Neural cell (in vitro differentiated cells): ENCODE measurements around the gene CXorf38. TPM values are rescaled to one million over a fixed set of nuclear protein-coding genes. Genes with fewer than 3 reads are reported as not detected.

Source experiments
- H2AFZ ChIP-seq: fragments of 200-600, 300-800 bp; sonication (generic), shearing (Covaris generic); 2 replicates; pipeline ENCODE4 v1.6.0; 2014; ENCODE audit warnings: low read depth, mild to moderate bottlenecking, antibody characterized with exemption, low read length, moderate library complexity
- H3F3A ChIP-seq: fragments of 200-600 bp; shearing (Covaris generic); 2 replicates; pipeline ENCODE4 v1.6.1; 2016; ENCODE audit warnings: mild to moderate bottlenecking, moderate library complexity, mixed read lengths, antibody characterized with exemption, low read length; ENCODE audit not compliant: insufficient read depth, poor library complexity, severe bottlenecking
- H3K27ac ChIP-seq: fragments of 200-600, 300-800 bp; sonication (generic), shearing (Covaris generic); 2 replicates; pipeline ENCODE4 v1.5.1; 2014; ENCODE audit warnings: mild to moderate bottlenecking, low read length, moderate library complexity
- H3K27me3 ChIP-seq: fragments of 300-800, 200-600 bp; sonication (generic), shearing (Covaris generic); 2 replicates; pipeline ENCODE4 v1.6.0; 2014; ENCODE audit warnings: mild to moderate bottlenecking, low read depth, low read length, moderate library complexity; ENCODE audit not compliant: insufficient read depth
- H3K36me3 ChIP-seq: fragments of 300-800, 200-600 bp; sonication (generic), shearing (Covaris generic); 2 replicates; pipeline ENCODE4 v1.5.1; 2014; ENCODE audit warnings: mild to moderate bottlenecking, antibody characterized with exemption, low read length, moderate library complexity; ENCODE audit not compliant: insufficient read depth
- H3K4me2 ChIP-seq: fragments of 300-800, 200-600 bp; sonication (generic), shearing (Covaris generic); 2 replicates; pipeline ENCODE4 v1.6.0; 2014; ENCODE audit warnings: mild to moderate bottlenecking, low read length
- H3K4me3 ChIP-seq: fragments of 300-800, 200-600 bp; sonication (generic), shearing (Covaris generic); 2 replicates; pipeline ENCODE4 v1.5.1; 2014; ENCODE audit warnings: mild to moderate bottlenecking, low read length, moderate library complexity
- H3K79me2 ChIP-seq: fragments of 200-600 bp; shearing (Covaris generic); replicated peaks from 2 replicates; pipeline ENCODE4 v1.6.0; 2014; ENCODE audit warnings: mild to moderate bottlenecking, low read length, moderate library complexity; ENCODE audit not compliant: insufficient read depth
- H3K9ac ChIP-seq: fragments of 300-800, 200-600 bp; sonication (generic), shearing (Covaris generic); 2 replicates; pipeline ENCODE4 v1.6.1; 2016; ENCODE audit warnings: mild to moderate bottlenecking, low read length, mixed read lengths
- H3K9me2 ChIP-seq: fragments of 200-600 bp; shearing (Covaris generic); 2 replicates; pipeline ENCODE4 v1.6.1; 2016; ENCODE audit warnings: mild to moderate bottlenecking, low read length, mixed read lengths; ENCODE audit not compliant: insufficient read depth
- H3K9me3 ChIP-seq: fragments of 200-600, 300-800 bp; sonication (generic), shearing (Covaris generic); 2 replicates; pipeline ENCODE4 v1.6.1; 2016; ENCODE audit warnings: mild to moderate bottlenecking, mixed run types, low read length, moderate library complexity, mixed read lengths
- H4K20me1 ChIP-seq: fragments of 200-600 bp; shearing (Covaris generic); 2 replicates; pipeline ENCODE4 v1.6.1; 2016; ENCODE audit warnings: mild to moderate bottlenecking, mixed run types; ENCODE audit not compliant: insufficient read depth
- EP300 ChIP-seq: fragments of 450-650 bp; conservative IDR thresholded peaks from 2 replicates; pipeline ENCODE4 v1.6.1; 2014; ENCODE audit warnings: antibody characterized with exemption, mild to moderate bottlenecking, moderate library complexity; ENCODE audit not compliant: poor library complexity, severe bottlenecking
- EZH2 ChIP-seq: fragments of 200-600, 300-800 bp; shearing (Covaris generic), sonication (generic); IDR thresholded peaks from 2 replicates; pipeline ENCODE4 v1.6.1; 2014; ENCODE audit warnings: antibody characterized with exemption, low read length, borderline replicate concordance, mild to moderate bottlenecking; ENCODE audit not compliant: insufficient read depth, poor library complexity, severe bottlenecking
- MXI1 ChIP-seq: fragments of 450-650 bp; conservative IDR thresholded peaks from 2 replicates; pipeline ENCODE4 v1.6.1; 2014; ENCODE audit warnings: antibody characterized with exemption, mild to moderate bottlenecking; ENCODE audit not compliant: poor library complexity, severe bottlenecking
- POLR2AphosphoS5 ChIP-seq: IDR thresholded peaks from 2 replicates; pipeline ENCODE4 v1.6.1; 2012
- RAD21 ChIP-seq: fragments of 450-650 bp; conservative IDR thresholded peaks from 2 replicates; pipeline ENCODE4 v1.6.1; 2014; ENCODE audit warnings: antibody characterized with exemption, mild to moderate bottlenecking, moderate library complexity
- SMC3 ChIP-seq: fragments of 450-650 bp; conservative IDR thresholded peaks from 2 replicates; pipeline ENCODE4 v1.6.1; 2014; ENCODE audit warnings: antibody characterized with exemption, mild to moderate bottlenecking, moderate library complexity; ENCODE audit not compliant: poor library complexity
- TAF1 ChIP-seq: IDR thresholded peaks from 2 replicates; pipeline ENCODE4 v1.6.1; 2012; ENCODE audit warnings: low read depth
- polyA plus RNA-seq: library from polyadenylated mRNA; depleted of rRNA; stranded (reverse); fragments of >200 nt; gene quantifications from 2 replicates; pipeline ENCODE4 v1.2.3, GENCODE V29; 2014
- TF ChIP-seq, protein P1 (sequence below): fragments of 450-650 bp; IDR thresholded peaks from 2 replicates; pipeline ENCODE4 v1.5.1; 2014; ENCODE audit warnings: antibody characterized with exemption, mild to moderate bottlenecking, moderate library complexity; ENCODE audit not compliant: poor library complexity, severe bottlenecking
- TF ChIP-seq, protein P2 (sequence below): IDR thresholded peaks from 2 replicates; pipeline ENCODE4 v1.6.1; 2012; ENCODE audit warnings: borderline replicate concordance

The CXorf38 gene
- polyA plus RNA-seq, 1 donor from 2014 or later: 10.3 TPM

DNA sequence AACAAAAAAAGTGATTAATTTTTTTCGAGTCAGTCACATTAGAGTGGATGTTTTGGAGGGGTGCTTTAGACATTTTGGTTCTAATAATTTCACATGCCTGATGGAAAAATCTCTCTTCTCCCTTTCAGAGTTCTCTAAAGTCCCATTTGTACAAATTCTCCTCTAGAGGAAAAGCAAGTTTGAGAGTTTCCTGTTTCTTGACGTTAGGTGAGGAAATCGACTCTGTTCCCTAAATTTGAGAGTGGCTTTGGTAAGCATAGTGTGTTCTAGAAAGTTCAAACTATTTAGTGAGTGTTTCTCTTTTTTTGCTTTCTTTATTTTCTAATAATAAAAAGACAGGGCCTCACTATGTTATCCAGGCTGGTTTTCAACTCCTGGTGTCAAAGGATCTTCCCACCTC lies 68.2 kb downstream of the CXorf38 start:
- peaks cover 14% of the 10 kb centered on the region for H3K79me2 ChIP-seq
- no peaks in the 10 kb centered on the region for H3K27me3 ChIP-seq
- H4K20me1 ChIP-seq: no peaks in the 10 kb centered on the region
- no peaks in the 10 kb centered on the region for H3K9me3 ChIP-seq
- no peak overlapping the region for H3K4me2 ChIP-seq
- no peak overlapping the region for H2AFZ ChIP-seq
- TF ChIP-seq TAF1 (no peak), SMC3 (no peak), MXI1 (no peak), EP300 (no peak), EZH2 (no peak), POLR2AphosphoS5 (no peak), RAD21 (no peak)
- TF ChIP-seq, protein P1, sequence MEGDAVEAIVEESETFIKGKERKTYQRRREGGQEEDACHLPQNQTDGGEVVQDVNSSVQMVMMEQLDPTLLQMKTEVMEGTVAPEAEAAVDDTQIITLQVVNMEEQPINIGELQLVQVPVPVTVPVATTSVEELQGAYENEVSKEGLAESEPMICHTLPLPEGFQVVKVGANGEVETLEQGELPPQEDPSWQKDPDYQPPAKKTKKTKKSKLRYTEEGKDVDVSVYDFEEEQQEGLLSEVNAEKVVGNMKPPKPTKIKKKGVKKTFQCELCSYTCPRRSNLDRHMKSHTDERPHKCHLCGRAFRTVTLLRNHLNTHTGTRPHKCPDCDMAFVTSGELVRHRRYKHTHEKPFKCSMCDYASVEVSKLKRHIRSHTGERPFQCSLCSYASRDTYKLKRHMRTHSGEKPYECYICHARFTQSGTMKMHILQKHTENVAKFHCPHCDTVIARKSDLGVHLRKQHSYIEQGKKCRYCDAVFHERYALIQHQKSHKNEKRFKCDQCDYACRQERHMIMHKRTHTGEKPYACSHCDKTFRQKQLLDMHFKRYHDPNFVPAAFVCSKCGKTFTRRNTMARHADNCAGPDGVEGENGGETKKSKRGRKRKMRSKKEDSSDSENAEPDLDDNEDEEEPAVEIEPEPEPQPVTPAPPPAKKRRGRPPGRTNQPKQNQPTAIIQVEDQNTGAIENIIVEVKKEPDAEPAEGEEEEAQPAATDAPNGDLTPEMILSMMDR: no peak
- TF ChIP-seq, protein P2, sequence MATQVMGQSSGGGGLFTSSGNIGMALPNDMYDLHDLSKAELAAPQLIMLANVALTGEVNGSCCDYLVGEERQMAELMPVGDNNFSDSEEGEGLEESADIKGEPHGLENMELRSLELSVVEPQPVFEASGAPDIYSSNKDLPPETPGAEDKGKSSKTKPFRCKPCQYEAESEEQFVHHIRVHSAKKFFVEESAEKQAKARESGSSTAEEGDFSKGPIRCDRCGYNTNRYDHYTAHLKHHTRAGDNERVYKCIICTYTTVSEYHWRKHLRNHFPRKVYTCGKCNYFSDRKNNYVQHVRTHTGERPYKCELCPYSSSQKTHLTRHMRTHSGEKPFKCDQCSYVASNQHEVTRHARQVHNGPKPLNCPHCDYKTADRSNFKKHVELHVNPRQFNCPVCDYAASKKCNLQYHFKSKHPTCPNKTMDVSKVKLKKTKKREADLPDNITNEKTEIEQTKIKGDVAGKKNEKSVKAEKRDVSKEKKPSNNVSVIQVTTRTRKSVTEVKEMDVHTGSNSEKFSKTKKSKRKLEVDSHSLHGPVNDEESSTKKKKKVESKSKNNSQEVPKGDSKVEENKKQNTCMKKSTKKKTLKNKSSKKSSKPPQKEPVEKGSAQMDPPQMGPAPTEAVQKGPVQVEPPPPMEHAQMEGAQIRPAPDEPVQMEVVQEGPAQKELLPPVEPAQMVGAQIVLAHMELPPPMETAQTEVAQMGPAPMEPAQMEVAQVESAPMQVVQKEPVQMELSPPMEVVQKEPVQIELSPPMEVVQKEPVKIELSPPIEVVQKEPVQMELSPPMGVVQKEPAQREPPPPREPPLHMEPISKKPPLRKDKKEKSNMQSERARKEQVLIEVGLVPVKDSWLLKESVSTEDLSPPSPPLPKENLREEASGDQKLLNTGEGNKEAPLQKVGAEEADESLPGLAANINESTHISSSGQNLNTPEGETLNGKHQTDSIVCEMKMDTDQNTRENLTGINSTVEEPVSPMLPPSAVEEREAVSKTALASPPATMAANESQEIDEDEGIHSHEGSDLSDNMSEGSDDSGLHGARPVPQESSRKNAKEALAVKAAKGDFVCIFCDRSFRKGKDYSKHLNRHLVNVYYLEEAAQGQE: no peak
- no peak overlapping the region for H3K27ac ChIP-seq
- H3K36me3 ChIP-seq: no peaks in the 10 kb centered on the region
- H3F3A ChIP-seq: no peaks in the 10 kb centered on the region
- H3K9ac ChIP-seq: no peak overlapping the region
- H3K9me2 ChIP-seq: no peaks in the 10 kb centered on the region
- H3K4me3 ChIP-seq: no peak overlapping the region

DNA sequence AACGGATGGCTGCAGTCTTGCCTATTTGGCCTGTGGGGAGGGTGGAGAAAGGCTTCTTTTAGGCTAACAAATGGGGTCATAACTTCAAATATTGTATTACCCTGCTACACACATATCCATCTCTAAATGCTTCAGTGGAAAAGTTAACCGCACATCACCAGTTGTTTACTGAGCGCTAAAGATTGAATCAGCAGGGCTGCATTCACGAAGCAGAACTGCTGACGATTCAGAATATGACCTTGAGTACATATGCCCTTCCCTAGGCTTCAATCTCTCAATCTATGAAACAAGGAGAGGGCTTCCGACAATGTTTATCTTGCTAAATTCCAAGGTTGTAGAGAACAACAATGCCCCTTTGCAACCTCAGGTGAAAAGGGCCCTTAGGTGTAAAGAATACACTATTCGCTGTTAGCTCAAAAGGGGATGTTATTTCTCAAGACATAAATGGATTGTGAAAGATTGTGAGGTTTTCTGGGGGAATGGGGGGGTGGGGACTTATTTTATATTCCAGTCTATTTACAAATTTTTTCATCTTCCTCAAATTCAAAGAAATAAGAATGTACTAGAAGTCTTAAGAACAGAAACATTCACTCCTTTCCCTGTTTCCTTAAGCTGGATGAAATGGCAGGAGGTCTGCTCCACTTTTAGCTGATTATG lies 69.2 kb downstream of the CXorf38 start:
- no peaks in the 10 kb centered on the region for H3K36me3 ChIP-seq
- H3K79me2 ChIP-seq: peaks cover 14% of the 10 kb centered on the region
- no peak overlapping the region for H3K27ac ChIP-seq
- H3K4me2 ChIP-seq: no peak overlapping the region
- no peak overlapping the region for H3K4me3 ChIP-seq
- no peak overlapping the region for H3K9ac ChIP-seq
- no peaks in the 10 kb centered on the region for H3K9me3 ChIP-seq
- no peaks in the 10 kb centered on the region for H3F3A ChIP-seq
- H2AFZ ChIP-seq: no peak overlapping the region
- H3K27me3 ChIP-seq: no peaks in the 10 kb centered on the region
- no peak for TF ChIP-seq SMC3
- no peak for TF ChIP-seq EP300
- TF ChIP-seq MXI1: no peak
- no peak for TF ChIP-seq EZH2
- TF ChIP-seq, protein P1: no peak
- no peak for TF ChIP-seq POLR2AphosphoS5
- TF ChIP-seq TAF1: no peak
- TF ChIP-seq, protein P2: no peak
- no peak for TF ChIP-seq RAD21
- H4K20me1 ChIP-seq: no peaks in the 10 kb centered on the region
- no peaks in the 10 kb centered on the region for H3K9me2 ChIP-seq
